ENCODE data around the gene MYH6. TPM values are rescaled to one million over a fixed set of nuclear protein-coding genes. Genes with fewer than 3 reads are reported as not detected.
A peak's percentile ranks its signal among the peaks of the same experiment; 100 is the strongest.

Gene MYH6
- total RNA-seq, 1 donor from 2014 or later: 0.24 TPM

DNA sequence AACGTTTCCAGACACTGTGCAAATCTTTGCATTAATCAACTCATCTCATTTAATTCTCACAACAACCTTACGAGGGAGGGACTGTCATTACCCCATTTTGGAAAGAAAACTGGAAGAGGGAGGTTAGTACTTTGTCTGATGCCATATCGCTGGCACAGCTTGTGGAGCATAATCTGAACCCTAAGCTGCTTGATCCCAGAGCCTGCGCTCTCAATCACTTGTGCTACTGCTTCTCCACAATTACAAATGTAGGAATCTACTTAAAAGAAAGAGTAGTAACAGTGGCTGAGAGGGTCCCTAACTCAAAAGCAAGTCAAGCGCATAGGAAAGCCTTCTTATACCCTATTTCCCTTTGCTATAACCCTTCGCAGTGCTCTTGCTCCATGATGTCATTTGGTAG is 46.3 kb downstream of the MYH6 start:
- no peaks in the 10 kb centered on the region for H3K9me3 Mint-ChIP-seq
- H3K36me3 Mint-ChIP-seq: peaks cover 17% of the 10 kb centered on the region
- H3K4me3 Mint-ChIP-seq: peak overlapping the region; percentile 63
- no peak for DNase-seq (ENCODE audit: extremely low spot score, unreplicated experiment)
- H3K27me3 Mint-ChIP-seq: peaks cover 1% of the 10 kb centered on the region
- TF ChIP-seq, protein P1, sequence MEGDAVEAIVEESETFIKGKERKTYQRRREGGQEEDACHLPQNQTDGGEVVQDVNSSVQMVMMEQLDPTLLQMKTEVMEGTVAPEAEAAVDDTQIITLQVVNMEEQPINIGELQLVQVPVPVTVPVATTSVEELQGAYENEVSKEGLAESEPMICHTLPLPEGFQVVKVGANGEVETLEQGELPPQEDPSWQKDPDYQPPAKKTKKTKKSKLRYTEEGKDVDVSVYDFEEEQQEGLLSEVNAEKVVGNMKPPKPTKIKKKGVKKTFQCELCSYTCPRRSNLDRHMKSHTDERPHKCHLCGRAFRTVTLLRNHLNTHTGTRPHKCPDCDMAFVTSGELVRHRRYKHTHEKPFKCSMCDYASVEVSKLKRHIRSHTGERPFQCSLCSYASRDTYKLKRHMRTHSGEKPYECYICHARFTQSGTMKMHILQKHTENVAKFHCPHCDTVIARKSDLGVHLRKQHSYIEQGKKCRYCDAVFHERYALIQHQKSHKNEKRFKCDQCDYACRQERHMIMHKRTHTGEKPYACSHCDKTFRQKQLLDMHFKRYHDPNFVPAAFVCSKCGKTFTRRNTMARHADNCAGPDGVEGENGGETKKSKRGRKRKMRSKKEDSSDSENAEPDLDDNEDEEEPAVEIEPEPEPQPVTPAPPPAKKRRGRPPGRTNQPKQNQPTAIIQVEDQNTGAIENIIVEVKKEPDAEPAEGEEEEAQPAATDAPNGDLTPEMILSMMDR (conservative IDR thresholded peaks at IDR 0.05): no peak
- peaks cover 24% of the 10 kb centered on the region for H3K4me1 Mint-ChIP-seq (ENCODE audit: unreplicated experiment)
- H3K27ac Mint-ChIP-seq: no peak overlapping the region

DNA sequence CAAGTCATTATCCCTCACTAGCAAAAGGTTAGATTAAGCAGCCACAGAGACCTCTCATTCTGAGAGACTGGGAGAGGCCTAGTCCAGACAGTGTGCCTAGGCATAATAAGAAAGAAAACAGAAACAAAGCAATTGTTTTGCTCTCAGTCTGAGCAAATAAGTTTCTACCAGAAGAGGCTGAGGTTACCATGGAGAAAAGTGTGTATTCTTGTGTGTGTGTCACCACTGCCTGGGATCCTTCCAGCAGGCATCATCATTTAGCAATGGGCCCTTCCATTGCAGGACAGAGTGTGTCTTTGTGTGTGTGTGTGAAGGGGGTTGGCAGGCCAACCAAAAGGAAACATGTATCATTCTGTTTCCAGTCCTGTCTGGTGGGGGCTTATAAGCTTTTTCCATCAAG is 46.8 kb downstream of the MYH6 start:
- peak overlapping the region; percentile 11 for H3K27ac Mint-ChIP-seq

DNA sequence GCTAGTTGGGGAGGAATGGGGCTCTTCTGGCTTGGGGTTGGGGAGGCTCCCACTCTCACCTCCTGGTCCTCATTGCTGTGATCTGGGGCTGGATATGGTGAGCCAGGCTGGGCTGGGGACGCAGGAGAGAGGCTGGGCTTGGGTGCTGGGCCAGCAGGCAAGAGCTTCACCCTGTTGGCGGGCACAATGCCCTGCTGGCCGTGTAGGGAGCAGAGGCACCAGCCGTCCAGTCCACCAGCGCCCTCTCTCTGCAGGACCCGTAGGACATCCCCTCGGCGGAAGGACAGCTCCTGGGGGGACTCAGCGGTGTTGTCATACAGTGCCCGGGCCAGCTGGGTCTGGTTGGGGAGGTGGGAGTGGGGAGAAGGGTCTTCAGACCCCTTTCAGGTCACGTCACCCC is 47.6 kb downstream of the MYH6 start:
- no peaks in the 10 kb centered on the region for H3K27me3 Mint-ChIP-seq
- H3K4me1 Mint-ChIP-seq (ENCODE audit: unreplicated experiment): peaks cover 21% of the 10 kb centered on the region
- H3K27ac Mint-ChIP-seq: no peak overlapping the region
- no peak overlapping the region for H3K4me3 Mint-ChIP-seq
- DNase-seq (ENCODE audit: extremely low spot score, unreplicated experiment): no peak
- TF ChIP-seq, protein P1 (conservative IDR thresholded peaks at IDR 0.05): no peak
- H3K9me3 Mint-ChIP-seq: no peaks in the 10 kb centered on the region
- peaks cover 24% of the 10 kb centered on the region for H3K36me3 Mint-ChIP-seq

More for the DNA sequence above, 46.8 kb downstream of the MYH6 start:
- peak overlapping the region; percentile 63 for H3K4me3 Mint-ChIP-seq
- H3K27me3 Mint-ChIP-seq: no peaks in the 10 kb centered on the region
- peaks cover 21% of the 10 kb centered on the region for H3K4me1 Mint-ChIP-seq (ENCODE audit: unreplicated experiment)
- H3K9me3 Mint-ChIP-seq: no peaks in the 10 kb centered on the region
- TF ChIP-seq, protein P1 (conservative IDR thresholded peaks at IDR 0.05): no peak
- DNase-seq (ENCODE audit: extremely low spot score, unreplicated experiment): no peak
- peaks cover 20% of the 10 kb centered on the region for H3K36me3 Mint-ChIP-seq

DNA sequence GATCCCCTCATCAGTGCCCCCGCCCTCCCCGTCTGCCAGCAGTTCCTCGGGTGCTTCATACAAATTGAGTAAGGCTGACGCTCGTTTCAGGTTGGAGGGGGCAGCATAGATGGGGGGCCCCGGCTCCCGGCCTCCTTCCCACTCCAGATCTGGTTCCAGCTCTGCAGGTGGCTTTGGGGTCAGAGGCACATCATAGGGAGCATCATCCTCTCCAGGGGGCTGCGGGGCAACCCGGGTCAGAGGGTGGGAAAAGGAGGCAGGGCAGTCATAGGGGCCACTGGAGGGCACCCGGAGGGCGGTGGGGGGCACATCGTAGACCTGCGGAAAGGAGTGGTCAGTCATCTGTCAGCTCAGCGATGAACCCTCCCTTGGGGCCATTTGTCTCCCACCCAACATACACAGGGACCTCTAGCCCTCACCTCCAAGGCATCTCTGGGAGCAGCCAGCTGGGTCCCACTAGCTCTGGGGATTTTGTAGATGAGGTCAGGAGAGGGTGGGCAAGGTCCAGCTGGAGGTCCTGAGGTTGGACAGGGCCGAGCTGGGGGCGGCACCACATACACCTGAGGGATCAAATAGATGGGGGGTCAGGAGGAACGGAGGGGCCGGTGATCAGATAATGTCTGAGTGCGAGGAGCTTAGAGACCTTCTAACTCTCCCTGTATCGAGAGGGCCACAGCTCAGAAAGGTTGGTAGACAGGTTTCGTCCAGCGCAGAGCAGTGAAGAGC is 48.2 kb downstream of the MYH6 start:
- Mint-ChIP-seq H3K27ac (no peak overlapping the region), H3K4me1 (ENCODE audit: unreplicated experiment) (peaks cover 21% of the 10 kb centered on the region), H3K36me3 (peaks cover 24% of the 10 kb centered on the region), H3K27me3 (no peaks in the 10 kb centered on the region), H3K4me3 (no peak overlapping the region), H3K9me3 (no peaks in the 10 kb centered on the region)
- TF ChIP-seq, protein P1 (conservative IDR thresholded peaks at IDR 0.05): no peak
- DNase-seq (ENCODE audit: extremely low spot score, unreplicated experiment): no peak

DNA sequence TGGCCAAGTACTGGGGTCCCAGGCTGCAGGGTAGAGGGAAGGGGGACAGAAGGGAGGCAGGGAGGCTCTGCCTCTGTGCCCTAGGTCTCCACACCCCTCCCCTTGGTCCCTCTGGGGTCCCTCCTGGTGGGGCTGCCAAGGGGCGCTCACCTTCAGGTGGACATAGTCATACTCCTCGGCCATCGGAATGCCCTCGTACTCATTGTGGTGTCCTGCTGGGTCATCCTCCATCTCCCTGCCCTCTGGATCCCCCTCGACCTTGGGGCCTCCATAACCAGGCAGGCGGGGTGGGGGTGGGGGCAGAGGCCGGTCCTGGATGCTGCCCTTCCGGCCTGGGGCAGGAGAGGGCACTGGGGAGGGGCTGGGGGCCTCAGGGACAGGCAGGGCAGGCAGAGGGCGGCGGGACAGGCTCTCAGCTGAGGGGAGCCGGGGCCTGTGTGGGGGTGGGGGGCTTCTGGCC is 48.9 kb downstream of the MYH6 start:
- H3K27me3 Mint-ChIP-seq: peaks cover 2% of the 10 kb centered on the region
- TF ChIP-seq, protein P1 (conservative IDR thresholded peaks at IDR 0.05): no peak
- no peak for DNase-seq (ENCODE audit: extremely low spot score, unreplicated experiment)
- H3K4me1 Mint-ChIP-seq (ENCODE audit: unreplicated experiment): peaks cover 17% of the 10 kb centered on the region
- H3K4me3 Mint-ChIP-seq: no peak overlapping the region
- no peak overlapping the region for H3K27ac Mint-ChIP-seq
- peaks cover 20% of the 10 kb centered on the region for H3K36me3 Mint-ChIP-seq
- no peaks in the 10 kb centered on the region for H3K9me3 Mint-ChIP-seq

All from type B pancreatic cell (in vitro differentiated cells).